Stimulated activated CD8-positive, alpha-beta memory T cell treated with anti-CD3 and anti-CD28 coated beads, Interleukin-12 subunit alpha, Interleukin-12 subunit beta, amount 100 ng/mL, for 4 hours (primary cell): Measurements from ENCODE around the gene RIC1.
"Not testable (repeated sequence)": the region's sequence is repeated elsewhere in the genome, so short reads cannot be mapped to it uniquely, and the experiment has no call there.

Experiments used
- DNase-seq: peaks from one replicate; pipeline ENCODE4 v3.0.0-alpha.2; 2020; ENCODE audit warnings: low read depth

RIC1 gene, protein sequence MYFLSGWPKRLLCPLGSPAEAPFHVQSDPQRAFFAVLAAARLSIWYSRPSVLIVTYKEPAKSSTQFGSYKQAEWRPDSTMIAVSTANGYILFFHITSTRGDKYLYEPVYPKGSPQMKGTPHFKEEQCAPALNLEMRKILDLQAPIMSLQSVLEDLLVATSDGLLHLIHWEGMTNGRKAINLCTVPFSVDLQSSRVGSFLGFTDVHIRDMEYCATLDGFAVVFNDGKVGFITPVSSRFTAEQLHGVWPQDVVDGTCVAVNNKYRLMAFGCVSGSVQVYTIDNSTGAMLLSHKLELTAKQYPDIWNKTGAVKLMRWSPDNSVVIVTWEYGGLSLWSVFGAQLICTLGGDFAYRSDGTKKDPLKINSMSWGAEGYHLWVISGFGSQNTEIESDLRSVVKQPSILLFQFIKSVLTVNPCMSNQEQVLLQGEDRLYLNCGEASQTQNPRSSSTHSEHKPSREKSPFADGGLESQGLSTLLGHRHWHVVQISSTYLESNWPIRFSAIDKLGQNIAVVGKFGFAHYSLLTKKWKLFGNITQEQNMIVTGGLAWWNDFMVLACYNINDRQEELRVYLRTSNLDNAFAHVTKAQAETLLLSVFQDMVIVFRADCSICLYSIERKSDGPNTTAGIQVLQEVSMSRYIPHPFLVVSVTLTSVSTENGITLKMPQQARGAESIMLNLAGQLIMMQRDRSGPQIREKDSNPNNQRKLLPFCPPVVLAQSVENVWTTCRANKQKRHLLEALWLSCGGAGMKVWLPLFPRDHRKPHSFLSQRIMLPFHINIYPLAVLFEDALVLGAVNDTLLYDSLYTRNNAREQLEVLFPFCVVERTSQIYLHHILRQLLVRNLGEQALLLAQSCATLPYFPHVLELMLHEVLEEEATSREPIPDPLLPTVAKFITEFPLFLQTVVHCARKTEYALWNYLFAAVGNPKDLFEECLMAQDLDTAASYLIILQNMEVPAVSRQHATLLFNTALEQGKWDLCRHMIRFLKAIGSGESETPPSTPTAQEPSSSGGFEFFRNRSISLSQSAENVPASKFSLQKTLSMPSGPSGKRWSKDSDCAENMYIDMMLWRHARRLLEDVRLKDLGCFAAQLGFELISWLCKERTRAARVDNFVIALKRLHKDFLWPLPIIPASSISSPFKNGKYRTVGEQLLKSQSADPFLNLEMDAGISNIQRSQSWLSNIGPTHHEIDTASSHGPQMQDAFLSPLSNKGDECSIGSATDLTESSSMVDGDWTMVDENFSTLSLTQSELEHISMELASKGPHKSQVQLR (N-terminal part only)

GRCh38 chr9:5628530-5629311, at the start of gene RIC1:
Gene RIC1, plus strand, starts transcription at chr9:5629107. Its CDS starts 203 bp downstream, at chr9:5629310.
- peak; percentile 86 for DNase-seq

GRCh38 chr9:5579881-5580280, 49.0 kb upstream of the RIC1 start:
- no peak for DNase-seq

- no peak for DNase-seq
Measured at GRCh38 chr9:5580650-5581049, 48.3 kb upstream of the RIC1 start.

DNA sequence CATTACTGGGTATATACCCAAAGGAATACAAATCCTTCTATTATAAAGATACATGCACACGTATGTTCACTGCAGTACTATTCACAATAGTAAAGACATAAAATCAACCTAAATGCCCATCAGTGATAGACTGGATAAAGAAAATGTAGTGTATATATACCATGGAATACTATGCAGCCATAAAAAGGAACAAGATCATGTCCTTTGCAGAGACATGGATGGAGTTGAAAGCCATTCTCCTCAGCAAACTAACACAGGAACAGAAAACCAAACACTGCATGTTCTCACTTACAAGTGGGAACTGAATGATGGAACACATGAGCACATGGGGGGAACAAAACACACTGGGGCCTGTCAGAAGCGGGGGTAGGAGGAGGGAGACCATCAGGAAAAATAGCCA, 47.2 kb upstream of the RIC1 start:
- not testable (repeated sequence) for DNase-seq

- no peak for DNase-seq
Measured at GRCh38 chr9:5582835-5583195, 46.1 kb upstream of the RIC1 start.

GRCh38 chr9:5586391-5586802, 42.5 kb upstream of the RIC1 start:
- no peak for DNase-seq

GRCh38 chr9:5587024-5587423, 41.9 kb upstream of the RIC1 start:
- no peak for DNase-seq

DNA sequence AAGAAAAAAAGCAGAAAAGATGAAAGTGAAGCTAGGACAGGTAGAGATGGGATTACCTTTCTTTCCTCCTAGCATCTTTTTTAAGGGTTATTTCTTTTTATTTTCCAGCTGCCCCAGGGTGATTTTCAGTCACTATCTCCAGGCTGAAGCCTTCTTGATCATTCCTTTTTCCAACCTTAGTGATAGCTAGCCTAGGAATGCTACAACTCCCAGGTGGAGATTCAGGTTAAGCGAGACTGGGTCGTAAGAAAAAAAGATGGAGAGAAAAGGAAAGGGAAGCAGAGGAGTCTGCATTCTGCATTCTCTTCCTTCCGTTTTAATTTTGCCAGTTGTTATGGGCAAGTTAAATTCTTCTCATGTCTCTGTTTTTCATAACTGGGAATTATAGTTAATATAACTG, 36.7 kb upstream of the RIC1 start:
- no peak for DNase-seq

DNA sequence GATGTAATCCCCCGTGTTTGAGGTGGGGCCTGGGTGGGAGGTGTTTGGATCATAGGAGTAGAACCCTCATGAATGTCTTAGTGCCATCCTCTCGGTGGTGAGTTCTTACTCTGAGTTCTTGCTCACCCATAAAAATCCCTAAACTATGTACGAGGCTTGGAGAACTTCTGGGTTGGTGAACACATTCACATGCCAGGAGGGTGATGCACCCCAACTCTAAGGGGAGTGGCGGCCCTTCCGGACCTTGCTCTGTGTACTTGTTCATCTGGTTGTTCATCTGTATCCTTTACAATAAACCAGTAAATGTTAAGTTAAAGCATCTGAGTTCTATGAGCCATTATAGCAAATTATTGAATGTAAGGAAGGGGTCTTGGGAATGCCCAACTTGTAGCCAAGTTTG, 36.0 kb upstream of the RIC1 start:
- DNase-seq = no peak

GRCh38 chr9:5593904-5594303, 35.0 kb upstream of the RIC1 start:
- no peak for DNase-seq

- DNase-seq = no peak
Measured at GRCh38 chr9:5596173-5596572, 32.7 kb upstream of the RIC1 start.

- DNase-seq = no peak
Measured at GRCh38 chr9:5608298-5609225, 20.3 kb upstream of the RIC1 start.

DNA sequence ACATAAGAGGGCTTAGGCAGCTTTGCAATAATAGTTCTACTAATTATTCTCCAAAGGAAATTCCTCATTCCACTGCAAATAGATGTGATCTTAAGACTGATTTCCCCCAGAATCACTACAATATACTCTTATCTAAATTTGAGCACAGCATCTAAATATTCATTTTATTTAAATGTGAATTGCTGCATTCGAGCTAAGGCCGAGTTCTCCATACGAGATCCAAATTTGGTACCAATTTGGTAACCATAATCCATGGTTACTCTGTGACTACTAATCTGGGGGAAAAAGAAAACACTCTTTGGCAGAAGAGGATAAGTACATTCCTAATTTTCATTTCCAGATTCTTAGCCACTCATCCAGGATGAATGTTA, 19.7 kb upstream of the RIC1 start:
- no peak for DNase-seq

DNA sequence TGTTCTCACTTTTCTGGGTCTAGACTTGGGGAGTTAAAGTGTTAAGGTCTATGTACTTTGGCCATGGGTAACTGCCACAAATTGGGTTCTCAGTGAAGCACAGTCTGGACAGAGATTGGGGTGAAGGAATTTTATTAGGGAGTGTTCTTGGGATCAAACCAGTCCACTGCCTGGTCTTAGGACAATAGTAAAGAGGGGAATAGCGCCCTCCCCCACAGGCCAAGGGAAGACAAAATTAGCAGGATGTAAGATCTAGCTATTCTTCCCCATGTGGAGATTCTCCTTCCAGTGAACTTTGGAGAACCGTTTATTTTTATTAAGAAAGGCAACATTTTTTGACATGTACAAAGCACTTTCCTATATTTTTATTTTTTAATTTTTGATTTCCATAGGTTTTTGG, 18.4 kb upstream of the RIC1 start:
- no peak for DNase-seq

- DNase-seq = no peak
Measured at GRCh38 chr9:5611321-5612184, 17.4 kb upstream of the RIC1 start.

GRCh38 chr9:5612185-5612530, 16.7 kb upstream of the RIC1 start:
- DNase-seq = no peak

DNA sequence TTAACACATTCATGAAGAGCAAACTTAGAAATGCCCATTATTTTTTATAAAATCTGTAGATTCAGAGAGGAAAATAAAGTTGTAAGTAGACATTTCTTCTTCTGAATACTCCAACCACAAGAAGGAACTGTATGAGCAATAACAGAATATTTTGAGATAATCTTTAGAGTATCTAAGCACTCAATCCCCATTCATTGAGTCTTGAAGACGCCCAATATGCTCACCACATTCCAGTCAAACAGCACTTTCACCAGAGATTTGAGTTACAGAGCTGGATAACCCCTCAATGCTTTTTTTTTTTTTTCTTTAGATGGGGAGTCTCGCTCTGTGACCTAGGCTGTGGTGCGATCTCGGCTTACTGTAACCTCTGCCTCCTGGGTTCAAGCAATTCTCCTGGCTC, 14.7 kb upstream of the RIC1 start:
- DNase-seq = no peak

- DNase-seq = no peak
Measured at GRCh38 chr9:5614985-5615384, 13.9 kb upstream of the RIC1 start.

GRCh38 chr9:5617749-5618148, 11.2 kb upstream of the RIC1 start:
- no peak for DNase-seq

GRCh38 chr9:5620494-5620893, 8.4 kb upstream of the RIC1 start:
- DNase-seq = no peak
